HG02981 (cell line): ENCODE measurements around the gene FLNB.

Experiments used
- ATAC-seq: cut with Tn5 transposase; IDR thresholded peaks from one replicate; pipeline ENCODE4 v1.9.1; 2021; ENCODE audit warnings: mild to moderate bottlenecking, moderate library complexity; ENCODE audit not compliant: unreplicated experiment

FLNB gene

GRCh38 chr3:58006661-58007060 is 1.6 kb upstream of the FLNB start:
- no peak for ATAC-seq

GRCh38 chr3:58009026-58009748 is 965 bp downstream of the FLNB start:
- no peak for ATAC-seq

GRCh38 chr3:58009749-58010535 is 1.7 kb downstream of the FLNB start:
- no peak for ATAC-seq

- no peak for ATAC-seq
Measured at GRCh38 chr3:58010562-58010961, 2.3 kb downstream of the FLNB start.

- ATAC-seq: no peak
Measured at GRCh38 chr3:58011580-58011979, 3.4 kb downstream of the FLNB start.

- no peak for ATAC-seq
Measured at GRCh38 chr3:58012302-58012701, 4.1 kb downstream of the FLNB start.

- ATAC-seq: no peak
Measured at GRCh38 chr3:58013099-58013498, 4.9 kb downstream of the FLNB start.

- no peak for ATAC-seq
Measured at GRCh38 chr3:58013973-58014649, 5.9 kb downstream of the FLNB start.

- no peak for ATAC-seq
Measured at GRCh38 chr3:58015520-58015915, 7.3 kb downstream of the FLNB start.

- ATAC-seq: no peak
Measured at GRCh38 chr3:58016710-58017109, 8.5 kb downstream of the FLNB start.

GRCh38 chr3:58018892-58019742 is 10.9 kb downstream of the FLNB start:
- no peak for ATAC-seq

- no peak for ATAC-seq
Measured at GRCh38 chr3:58020783-58021071, 12.5 kb downstream of the FLNB start.

- ATAC-seq: no peak
Measured at GRCh38 chr3:58021072-58021959, 13.1 kb downstream of the FLNB start.

GRCh38 chr3:58021962-58022361 is 13.7 kb downstream of the FLNB start:
- ATAC-seq: no peak

- ATAC-seq: no peak
Measured at GRCh38 chr3:58022490-58022889, 14.3 kb downstream of the FLNB start.

- ATAC-seq: no peak
Measured at GRCh38 chr3:58023531-58023930, 15.3 kb downstream of the FLNB start.

- ATAC-seq: no peak
Measured at GRCh38 chr3:58025406-58025805, 17.2 kb downstream of the FLNB start.

- ATAC-seq: no peak
Measured at GRCh38 chr3:58025837-58026569, 17.8 kb downstream of the FLNB start.

- no peak for ATAC-seq
Measured at GRCh38 chr3:58026598-58026997, 18.4 kb downstream of the FLNB start.
